Astrocyte of the spinal cord (primary cell): ENCODE measurements around the gene C8G.

ENCODE experiments used
- DNase-seq: peaks from one replicate; pipeline ENCODE4 v3.0.0; 2011; ENCODE audit warnings: low read depth, low spot score
- H3K4me3 ChIP-seq: 2 replicates; pipeline ENCODE4 v1.5.1; 2011; ENCODE audit warnings: low read depth, mild to moderate bottlenecking, low read length, moderate library complexity
- in situ Hi-C: cut with HindIII; loops from 2 replicates; pipeline ENCODE4 v1.10.0; 2017; ENCODE audit warnings: low sequenced_read_pairs
- TF ChIP-seq, protein P1 (sequence below): IDR thresholded peaks from 2 replicates; pipeline ENCODE4 v1.5.1; 2012; ENCODE audit warnings: low read depth, mild to moderate bottlenecking, low read length, inconsistent platforms

The C8G gene

DNA sequence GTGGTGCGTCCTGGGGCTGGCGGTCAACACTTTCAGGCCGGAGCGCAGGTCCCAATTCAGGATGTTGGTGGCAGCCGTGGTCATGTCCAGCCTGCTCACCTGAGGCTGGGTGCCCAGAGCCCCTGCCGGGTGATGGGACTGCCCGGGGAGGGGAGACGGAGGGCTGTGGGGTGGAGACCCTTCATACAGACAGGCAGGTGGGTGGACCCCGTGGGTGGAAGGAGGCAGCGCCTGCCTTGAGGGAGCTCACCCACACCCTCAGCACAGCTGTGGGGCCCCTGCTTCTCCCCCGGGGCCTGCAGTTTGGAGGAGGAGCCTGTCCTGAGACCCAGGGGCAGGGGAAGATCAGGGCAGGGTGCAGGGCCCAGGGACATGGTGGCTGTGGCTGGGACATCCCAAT, 25.3 kb downstream of the C8G start:
- TF ChIP-seq, protein P1, sequence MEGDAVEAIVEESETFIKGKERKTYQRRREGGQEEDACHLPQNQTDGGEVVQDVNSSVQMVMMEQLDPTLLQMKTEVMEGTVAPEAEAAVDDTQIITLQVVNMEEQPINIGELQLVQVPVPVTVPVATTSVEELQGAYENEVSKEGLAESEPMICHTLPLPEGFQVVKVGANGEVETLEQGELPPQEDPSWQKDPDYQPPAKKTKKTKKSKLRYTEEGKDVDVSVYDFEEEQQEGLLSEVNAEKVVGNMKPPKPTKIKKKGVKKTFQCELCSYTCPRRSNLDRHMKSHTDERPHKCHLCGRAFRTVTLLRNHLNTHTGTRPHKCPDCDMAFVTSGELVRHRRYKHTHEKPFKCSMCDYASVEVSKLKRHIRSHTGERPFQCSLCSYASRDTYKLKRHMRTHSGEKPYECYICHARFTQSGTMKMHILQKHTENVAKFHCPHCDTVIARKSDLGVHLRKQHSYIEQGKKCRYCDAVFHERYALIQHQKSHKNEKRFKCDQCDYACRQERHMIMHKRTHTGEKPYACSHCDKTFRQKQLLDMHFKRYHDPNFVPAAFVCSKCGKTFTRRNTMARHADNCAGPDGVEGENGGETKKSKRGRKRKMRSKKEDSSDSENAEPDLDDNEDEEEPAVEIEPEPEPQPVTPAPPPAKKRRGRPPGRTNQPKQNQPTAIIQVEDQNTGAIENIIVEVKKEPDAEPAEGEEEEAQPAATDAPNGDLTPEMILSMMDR: no peak
- H3K4me3 ChIP-seq: no peak overlapping the region
- in situ Hi-C loops: no loop called here
- no peak for DNase-seq

DNA sequence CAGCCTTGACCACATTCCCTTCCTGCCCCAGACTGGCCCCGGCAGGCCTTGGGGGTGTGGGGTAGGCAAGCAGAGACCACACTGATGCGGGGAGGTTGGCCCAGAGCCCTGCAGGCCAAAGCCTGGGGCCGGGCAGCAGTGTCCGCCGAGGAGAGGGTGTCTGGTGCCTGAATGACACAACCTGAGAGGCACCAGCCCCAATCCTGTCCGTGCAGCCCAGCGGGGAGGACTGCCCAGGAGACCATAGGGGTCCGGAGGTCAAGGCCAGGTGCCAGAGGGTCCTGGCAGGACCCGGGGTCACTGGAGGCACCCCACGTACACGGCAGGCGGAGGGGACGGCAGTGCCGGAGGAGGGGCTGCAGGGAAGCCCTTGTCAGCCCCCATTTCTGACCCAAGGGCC, 26.7 kb downstream of the C8G start:
- TF ChIP-seq, protein P1: no peak
- in situ Hi-C loops: no loop called here
- no peak for DNase-seq
- no peak overlapping the region for H3K4me3 ChIP-seq

DNA sequence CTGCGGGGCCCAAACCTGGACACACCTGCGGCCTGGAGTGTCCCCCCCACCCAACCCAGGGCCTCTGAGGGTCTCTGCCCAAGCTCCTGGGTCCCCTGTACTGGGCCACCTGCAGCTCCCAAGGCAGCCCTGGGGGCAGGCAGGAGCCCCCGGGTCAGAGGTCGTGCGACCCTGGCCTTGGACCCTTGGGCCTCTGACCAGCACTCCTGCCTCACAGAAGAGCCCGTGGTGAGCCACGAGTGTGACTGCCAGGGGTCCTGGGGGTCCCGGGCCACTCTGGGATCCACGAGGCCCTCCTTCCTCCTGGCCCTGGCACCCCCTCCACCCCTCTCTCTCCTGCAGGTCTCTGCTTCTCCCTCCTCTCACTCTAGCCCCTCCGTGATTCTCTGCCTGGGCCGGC, 27.3 kb downstream of the C8G start:
- in situ Hi-C loops: no loop called here
- no peak overlapping the region for H3K4me3 ChIP-seq
- DNase-seq: no peak
- TF ChIP-seq, protein P1: no peak

DNA sequence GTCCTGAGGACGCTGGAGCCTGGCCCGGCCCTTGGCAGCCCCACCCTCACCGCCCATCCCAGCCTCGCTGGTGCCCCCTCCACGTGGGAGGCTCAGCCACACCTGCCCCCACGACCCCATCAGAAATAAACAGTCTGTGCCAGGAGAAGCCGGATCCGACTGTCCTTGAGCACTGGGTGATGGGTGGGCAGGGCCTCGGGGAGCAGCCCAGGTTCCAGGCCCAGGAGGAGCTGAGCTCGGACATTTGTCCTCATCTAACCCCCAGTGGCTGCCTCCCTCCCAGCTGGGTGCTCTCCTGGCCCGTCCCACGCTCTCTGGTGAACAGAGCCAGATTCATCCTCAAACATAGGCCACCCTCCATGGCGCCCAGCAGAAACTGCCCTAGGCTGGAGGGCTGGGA, 27.7 kb downstream of the C8G start:
- TF ChIP-seq, protein P1: no peak
- in situ Hi-C loops: no loop called here
- H3K4me3 ChIP-seq: no peak overlapping the region
- DNase-seq: no peak

DNA sequence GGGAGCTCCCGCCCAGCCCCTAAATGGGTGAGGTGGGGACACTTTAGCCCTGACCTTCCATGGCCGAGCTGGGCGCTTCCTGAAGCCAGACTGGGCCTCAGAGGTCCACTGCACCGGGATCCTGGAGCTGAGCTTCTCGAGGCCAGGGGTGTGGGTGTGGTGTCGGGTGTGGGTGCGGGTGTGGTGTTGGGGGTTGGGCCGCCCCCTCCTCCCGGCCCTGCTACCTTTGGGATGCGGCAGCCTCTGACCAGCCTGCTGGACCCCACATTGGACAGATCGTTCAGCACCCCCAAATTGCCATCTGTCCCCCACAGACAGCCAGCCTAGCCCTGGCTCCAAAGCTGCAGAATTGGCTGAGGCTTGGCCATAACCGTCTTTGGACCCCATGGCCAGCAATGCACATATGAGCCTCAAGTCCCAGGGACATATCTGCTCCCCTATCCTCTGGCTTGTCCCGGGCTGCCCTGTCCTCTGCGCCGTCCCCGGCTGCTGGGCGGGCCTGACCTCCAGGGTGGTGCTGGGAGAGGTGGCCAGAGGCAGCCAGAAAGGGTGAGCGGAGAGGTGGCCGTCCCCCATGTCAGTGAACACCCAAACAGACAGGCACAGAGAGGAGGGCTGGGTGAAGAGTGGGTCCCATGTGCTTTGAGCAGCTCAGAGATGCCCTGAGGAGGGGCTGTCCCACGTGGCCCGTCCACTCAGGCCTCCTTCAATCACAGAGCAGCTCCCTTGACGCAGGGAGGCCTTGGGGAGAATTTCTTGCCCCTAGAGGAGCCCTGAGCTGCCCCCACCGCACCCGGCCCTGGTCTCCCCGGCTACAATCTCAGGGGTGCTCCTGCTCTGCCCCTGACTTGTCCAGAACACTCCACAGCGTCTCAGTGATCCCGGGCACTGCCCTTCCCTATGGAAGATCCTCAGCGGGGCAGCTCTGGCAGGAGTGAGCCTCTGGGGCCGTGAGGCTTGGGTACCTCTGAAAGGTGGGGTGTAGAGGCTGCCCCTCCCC, 28.9 kb downstream of the C8G start:
- TF ChIP-seq, protein P1: no peak
- DNase-seq: no peak
- in situ Hi-C loops: no loop called here
- H3K4me3 ChIP-seq: no peak overlapping the region

DNA sequence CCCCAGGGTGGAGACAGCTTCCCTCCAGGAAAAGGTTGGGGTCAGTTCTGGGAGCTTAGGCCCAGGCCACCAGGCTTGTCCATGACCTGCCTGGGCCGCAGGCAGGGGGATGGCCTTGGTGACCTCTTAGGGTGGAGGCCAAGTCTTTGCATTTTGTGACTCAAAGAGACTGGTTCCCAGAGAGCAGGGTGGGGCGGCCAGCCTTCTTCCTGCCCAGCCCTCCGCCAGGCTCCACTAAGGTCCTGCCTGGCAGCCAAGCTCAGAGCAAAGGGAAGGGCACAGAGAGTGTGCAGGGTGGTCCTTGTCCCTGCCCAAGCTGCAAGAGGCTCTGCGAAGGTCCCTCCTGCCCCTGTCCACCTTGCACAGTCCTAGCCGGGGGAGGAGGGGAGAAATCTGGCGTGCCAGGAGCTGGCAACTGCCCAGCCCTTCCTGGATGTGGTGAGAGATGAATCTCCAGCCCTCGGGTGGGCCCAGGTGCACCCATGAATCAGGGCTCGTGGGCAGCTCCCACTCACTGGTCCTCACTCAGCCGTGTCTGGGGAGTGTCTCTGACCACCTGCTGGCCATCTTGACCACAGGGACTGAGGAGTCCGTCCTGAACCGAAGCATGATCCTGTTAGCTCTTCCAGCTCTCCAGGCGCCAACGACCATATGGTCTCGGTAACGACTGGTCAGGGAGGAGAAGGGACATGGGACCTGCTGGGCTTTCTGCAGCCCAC, 29.9 kb downstream of the C8G start:
- in situ Hi-C loops: no loop called here
- no peak for DNase-seq
- H3K4me3 ChIP-seq: no peak overlapping the region
- TF ChIP-seq, protein P1: no peak
